HG02642 (cell line): ENCODE data around the gene OR1D5.
"Not testable (repeated sequence)": the region's sequence is repeated elsewhere in the genome, so short reads cannot be mapped to it uniquely, and the experiment has no call there.

Experiments used
- ATAC-seq: cut with Tn5 transposase; IDR thresholded peaks from one replicate; pipeline ENCODE4 v1.9.1; 2021; ENCODE audit warnings: mild to moderate bottlenecking; ENCODE audit not compliant: unreplicated experiment, poor library complexity

OR1D5 gene, protein sequence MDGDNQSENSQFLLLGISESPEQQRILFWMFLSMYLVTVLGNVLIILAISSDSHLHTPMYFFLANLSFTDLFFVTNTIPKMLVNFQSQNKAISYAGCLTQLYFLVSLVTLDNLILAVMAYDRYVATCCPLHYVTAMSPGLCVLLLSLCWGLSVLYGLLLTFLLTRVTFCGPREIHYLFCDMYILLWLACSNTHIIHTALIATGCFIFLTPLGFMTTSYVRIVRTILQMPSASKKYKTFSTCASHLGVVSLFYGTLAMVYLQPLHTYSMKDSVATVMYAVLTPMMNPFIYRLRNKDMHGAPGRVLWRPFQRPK

DNA sequence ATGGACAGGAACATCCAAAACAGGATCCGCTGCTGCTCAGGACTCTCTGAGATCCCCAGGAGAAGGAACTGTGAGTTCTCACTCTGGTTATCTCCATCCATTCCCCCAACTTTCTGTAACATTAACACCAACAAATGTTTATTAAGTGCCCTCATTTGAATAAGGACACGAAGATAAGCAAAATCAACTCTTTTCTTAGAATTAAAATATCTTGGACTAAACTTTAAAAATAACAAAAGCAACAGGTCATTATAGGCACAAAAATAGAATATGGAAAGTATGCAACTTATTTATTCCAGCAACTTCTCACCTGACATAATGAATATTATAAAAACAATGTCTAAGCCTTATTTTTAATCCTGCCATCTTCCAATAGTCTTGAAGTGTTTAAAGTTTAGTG, at the start of gene OR1D5:
OR1D5 (minus strand) TSS at position 101 of the 400 bp plus-strand sequence; CDS start at position 101, 0 bp downstream.
- ATAC-seq: not testable (repeated sequence)

DNA sequence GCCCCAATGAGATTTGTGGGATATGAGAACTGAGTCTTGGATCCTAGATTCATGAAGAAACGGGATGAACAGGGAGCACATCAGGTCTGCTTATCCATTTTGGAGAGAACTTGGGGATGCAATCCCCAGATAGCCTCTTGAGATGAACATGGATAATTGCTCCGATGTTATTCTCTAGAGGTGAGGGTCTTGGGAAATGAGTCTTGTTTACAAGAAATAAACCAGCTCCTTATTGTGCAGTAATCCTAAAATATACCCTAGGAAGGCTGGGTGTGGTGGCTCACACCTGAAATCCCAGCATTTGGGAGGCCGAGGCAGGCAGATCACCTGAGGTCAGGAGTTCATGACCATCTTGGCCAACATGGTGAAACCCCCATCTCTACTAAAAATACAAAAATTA, 40.9 kb upstream of the OR1D5 start, which contains the start of gene OR1D2:
OR1D2 (minus strand) TSS at position 101 of the 400 bp plus-strand sequence. CDS start 11,426 bp downstream, outside the sequence.
- ATAC-seq: no peak

DNA sequence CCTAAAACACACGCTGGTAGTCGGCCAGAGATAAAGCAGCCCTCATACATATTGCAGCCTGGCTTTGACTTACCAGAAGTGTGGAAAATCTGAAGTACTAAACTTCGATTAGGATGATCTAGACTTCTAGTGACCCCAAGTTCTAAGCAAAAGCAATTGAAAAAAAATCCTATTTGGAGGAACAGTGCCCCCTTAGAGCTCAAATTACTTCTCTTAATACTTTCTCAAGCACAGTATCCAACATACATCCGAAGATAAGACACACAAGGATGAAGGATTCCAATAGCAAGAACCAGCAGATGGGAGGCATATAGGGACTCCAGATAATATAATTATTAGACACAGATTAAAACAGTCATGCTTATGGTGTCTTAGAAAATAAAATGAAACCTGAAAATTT, 10.4 kb upstream of the OR1D5 start:
- ATAC-seq: not testable (repeated sequence)

DNA sequence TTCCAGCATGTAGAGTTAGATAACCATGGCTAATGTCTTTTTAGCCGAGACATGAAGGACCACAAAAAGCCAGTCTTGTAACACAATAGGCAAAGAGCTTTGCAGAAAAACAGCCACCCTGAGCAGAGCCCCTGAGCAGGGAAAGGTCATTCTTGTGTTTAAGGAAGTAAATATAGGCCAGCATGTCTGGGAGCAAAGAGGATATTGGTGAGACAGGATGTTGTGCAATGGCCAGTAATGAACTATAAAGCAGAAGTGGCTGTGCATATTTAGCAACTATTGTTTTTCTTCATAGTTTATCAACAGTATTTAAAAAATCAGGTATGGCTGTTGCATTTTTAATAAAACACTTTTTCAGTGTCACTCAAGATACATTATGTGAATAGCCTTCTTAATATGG, 1.8 kb upstream of the OR1D5 start:
- not testable (repeated sequence) for ATAC-seq

DNA sequence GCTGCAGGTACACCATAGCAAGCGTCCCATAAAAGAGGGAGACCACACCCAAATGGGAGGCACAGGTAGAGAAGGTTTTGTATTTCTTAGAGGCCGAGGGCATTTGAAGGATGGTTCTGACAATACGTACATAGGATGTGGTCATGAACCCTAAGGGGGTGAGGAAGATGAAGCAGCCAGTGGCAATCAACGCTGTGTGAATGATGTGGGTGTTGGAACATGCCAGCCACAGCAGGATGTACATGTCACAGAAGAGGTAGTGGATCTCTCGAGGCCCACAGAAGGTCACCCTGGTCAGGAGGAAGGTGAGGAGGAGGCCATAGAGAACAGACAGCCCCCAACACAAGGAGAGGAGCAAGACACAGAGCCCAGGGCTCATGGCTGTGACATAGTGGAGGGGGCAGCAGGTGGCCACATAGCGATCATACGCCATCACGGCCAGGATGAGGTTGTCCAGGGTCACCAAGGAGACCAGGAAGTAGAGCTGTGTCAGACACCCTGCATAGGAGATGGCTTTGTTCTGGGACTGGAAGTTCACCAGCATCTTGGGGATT, 506 bp downstream of the OR1D5 start:
- not testable (repeated sequence) for ATAC-seq

DNA sequence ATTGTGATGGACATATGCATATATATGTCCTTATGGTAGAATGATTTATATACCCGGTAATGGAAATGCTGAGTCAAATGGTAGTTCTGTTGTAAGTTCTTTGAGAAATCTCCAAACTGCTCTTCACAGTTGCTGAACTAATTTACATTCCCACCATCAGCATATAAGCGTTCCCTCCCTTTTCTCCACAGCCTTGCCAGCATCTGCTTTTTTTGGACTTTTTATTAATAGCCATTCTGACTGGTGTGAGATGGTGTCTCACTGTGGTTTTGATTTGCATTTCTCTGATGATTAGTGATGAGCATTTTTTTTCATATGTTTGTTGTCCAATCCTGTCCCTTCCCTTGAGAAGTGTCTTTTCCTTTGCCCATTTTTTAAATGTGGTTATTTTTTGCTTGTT, 8.5 kb downstream of the OR1D5 start:
- ATAC-seq: not testable (repeated sequence)

DNA sequence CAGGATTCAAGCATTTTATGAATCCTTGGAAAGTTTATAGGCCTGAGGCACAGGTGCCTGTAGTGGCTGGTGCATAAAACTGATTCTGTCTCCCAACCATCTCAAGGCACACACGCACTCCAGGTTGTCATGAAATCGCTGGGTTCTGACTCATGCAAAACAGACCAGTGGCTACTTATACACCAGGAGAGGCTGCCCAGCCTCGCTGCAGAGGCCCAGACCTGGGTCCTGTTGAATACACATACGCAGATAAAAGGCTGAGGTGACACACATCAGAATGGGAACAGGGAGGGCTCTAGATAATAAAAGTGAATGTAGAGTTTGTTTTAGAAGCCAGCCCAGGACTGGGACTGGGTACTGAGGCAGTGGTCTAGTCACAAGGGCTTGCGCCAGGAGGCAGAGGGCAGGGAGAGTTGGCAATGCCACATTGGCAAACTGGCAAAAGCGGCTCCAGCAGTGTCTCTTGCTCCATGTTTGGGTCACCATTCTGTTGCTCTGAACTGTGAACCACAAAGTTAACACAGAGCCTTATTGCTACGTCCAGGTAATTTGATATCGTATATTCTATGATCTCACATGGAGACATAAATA, 13.6 kb downstream of the OR1D5 start:
- no peak for ATAC-seq

DNA sequence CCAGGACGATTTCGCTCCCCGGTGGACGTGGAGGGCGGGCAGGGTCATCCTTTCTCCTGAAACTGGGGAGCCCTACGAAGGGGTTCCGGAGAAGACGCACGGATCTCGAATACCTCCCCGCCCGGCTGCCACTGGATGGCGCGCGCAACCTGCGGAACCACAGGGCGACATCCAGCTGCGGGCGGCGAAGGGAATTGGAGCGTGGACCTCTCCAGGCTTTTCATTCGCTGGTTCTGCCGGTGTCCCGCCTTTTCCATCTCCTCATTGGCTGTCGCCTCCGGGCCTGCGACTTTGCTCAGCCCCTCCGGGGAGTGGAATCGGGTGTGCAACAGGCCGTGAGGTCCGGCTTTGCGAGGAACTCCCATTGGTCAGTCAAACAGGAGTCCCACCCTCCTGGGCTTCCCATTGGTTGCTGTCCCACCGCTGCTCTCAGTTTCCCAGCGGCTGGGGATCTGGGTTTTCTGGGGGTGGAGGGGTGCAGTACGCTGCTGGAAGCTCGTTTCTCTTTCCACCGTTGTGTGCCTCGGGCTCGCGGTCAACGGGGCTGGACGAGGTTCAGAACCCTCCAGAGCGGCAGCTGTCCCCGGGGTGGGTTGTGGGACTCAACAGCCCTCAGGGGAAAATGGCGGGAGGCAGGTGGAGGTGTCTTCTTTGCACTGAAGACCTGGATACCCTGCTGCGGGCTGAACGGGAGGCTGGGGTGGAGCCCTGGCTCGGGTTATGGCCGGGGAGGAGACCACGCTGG, 14.5 kb downstream of the OR1D5 start:
- peak; percentile 95 for ATAC-seq

DNA sequence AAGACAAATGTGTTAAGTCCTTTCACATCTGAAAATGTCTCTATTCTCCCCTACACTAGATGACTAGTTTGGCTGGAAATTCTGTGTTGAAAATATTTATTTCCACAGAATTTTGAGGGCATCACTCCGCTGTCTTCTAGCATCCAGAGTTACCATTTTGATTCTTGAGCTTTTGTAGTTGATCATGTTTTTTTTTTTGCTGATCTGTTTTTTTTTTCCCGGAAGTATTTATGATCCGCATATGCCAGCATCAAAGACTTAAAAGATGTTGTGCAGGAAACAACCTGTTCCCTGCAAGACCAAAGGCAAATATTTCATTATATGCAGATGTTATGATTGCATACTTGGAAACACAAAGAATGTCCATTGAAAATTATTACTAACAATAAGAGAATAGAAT, 16.7 kb downstream of the OR1D5 start:
- ATAC-seq: no peak

DNA sequence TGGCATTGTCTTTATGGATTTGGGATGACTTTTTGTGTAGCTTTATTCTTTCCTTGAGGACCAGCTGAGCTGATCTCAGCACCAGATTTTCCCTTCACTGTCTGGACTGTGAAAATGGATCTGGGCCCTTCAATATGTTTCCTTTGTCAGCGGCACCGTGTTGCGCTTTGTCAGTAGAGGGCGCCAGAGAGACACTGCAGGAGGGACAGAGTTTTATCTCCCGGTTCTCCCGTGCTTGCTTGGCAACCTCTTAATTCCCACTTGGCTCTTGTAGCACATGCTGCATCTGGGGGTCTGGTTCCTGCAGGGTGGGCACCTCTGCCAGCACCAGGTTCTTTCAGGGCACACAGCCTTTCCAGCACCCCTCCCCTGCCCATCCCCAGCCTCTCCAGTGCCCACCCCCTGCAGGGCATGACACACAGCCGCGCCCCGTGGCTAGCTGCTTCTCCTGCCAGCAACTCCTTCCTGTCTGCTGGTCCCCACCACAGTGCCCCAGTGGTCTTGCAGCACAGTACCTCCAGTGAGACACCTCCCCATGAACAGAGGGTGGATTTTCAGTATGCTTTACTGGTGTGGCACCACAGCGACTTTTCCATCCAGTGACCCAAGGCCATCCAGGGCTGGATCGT, 19.6 kb downstream of the OR1D5 start:
- ATAC-seq: no peak

DNA sequence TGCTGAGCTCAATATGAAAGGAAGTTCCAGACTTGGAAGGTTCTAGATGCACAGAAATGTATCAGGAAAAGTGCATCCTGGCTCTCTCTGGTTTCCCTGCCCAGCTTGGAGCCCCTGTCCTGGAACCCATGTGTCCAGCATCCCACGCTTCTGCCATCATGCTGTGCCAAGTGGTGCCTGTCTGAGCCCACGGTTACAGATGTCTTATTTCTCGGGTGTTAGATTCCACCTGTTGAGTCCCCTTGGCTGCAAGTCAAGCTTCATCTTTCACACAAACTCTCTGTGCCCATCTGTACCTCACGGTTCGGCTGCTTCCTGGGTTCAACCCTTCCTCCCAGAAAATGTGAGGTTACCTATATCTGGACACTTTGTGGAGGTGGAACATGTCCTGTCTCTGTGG, 22.5 kb downstream of the OR1D5 start:
- no peak for ATAC-seq

DNA sequence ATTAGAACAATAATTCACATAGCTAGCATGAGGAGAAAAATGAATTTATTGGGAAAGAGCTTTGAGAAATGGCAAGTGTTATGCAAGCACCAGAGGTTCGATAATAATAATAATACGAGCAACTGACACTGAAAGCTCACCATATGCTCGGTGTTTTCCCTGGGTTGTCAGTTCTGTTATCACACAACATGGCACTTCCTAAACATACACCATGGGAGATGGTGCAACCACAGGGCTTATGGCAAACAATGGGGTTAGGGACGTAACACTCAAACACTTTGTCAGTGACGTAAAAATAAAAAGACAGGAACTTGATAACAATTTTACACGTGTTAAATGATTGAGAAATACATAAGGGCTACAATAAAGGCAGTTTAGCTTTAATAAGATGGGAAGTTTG, 23.7 kb downstream of the OR1D5 start:
- no peak for ATAC-seq

DNA sequence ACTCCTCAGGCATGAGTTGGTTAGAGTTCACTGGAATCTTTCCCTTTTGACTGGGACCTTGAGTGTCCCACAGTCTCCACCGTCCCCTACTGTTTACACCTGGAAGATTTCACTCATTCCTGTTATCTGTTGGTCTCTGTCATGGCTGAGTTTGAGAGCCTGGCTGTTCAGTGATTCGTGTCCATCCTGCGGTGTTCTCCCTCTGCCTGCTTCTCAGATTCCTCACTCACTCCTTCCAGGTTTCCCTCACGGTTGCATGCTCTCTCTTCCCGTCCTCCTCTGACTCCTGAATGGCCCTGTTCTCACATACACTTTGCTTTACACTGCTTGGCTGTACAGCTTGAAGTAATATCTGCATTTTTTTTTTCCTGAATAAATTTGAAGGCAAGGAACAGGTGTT, 24.5 kb downstream of the OR1D5 start:
- no peak for ATAC-seq

DNA sequence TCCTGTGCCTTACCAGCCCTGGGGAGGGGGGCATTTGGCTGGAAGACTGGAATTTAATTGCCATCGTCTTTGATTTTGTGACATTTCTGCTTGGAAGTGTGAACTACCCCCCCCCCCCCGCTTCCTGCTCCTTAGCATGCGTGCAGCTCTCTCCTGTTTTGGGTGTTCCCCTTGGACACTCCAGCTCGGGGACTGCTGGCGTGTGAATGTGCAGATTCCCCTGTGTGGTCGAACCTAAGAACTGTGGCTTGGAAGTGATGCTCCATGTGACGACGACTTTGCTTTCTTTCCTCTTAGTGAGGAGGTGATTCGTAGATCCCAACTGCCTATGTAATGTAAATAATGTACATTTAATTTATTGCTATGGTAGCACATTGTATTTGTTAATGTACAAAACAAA, 26.1 kb downstream of the OR1D5 start:
- ATAC-seq: no peak

DNA sequence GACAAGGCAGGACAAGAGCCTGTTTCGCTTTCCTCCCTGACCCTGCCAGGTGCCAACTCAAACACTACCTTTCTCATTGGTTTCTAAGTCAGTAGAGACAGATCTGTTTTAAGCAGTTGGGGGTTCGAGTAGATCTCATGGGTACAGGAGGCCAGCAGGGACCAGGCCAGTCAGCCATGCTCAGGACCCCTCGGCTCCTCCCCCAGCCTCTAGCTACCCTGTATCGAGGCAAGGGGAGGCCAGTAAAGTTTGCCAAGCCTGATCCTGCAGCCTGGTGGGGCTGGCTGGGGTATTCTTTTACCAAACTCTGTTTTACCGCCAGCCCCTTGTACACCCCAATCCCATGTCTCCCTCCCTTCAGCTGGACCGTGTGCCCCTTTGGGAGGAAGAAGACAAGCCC, 26.6 kb downstream of the OR1D5 start:
- no peak for ATAC-seq

DNA sequence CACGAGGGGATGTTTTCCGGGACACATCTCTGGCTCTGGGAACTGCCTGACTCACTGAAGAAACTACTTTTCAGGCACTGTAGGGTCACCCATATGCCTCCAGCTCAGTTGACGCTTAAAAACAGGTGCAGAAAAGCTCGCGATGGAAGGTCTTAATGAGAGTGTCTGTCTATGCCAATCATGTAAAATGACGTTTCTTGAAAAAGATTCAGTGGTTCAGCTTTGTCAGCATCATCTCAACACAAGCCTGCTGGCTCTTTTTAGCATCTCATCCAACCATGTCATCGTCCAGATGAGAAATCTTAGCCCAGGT, 27.5 kb downstream of the OR1D5 start:
- no peak for ATAC-seq

DNA sequence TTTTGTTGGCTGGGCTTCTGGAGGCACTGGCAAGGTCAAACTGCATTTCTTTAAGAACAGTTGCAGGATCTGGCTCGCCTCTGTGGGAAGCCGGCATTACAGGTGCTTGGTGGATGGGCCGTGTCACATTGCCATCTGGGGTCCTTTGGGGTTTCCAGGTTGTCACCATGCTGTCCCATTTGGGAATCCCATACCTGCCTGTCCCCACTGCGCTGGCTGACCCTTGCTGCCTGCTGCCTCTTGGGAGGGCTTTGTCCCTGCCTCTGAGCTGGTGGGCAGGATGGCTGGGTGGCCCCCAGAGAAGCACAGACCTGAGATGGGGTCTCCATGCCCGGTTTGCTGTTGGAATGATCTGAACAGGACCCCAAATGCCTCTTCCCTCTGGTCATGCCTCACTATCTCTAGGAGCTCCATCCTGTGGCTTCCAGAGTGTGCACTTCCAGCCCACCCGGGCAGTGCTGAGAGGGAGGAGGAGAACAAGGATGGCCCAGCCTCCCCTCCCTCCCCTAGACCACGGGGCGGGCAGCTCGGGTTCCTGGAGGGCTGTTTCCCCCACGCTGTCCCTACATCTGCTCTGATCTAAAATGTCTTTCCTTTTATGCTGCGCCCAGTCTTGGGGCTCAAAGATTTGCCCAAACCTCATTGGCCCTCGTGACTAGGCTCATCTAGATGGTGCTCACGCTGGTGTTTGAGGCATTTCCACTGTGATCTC, 28.0 kb downstream of the OR1D5 start:
- no peak for ATAC-seq

DNA sequence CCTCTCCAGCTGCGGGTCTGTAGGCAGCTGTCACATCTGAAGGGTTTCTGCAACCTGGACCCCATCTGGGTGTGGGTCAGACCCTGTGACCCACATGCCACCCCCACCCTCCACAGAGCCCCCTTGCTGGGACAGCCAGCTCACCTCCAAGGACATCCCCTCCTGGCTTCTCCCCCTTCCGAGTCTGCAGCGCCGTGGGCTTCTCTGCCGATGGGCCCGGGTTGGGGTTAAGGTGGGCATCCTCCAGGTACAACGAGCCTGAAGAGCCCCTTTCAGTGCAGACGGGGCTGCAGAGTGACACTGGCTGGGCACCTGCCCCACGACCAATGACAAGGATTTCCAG, 28.9 kb downstream of the OR1D5 start:
- ATAC-seq: no peak

DNA sequence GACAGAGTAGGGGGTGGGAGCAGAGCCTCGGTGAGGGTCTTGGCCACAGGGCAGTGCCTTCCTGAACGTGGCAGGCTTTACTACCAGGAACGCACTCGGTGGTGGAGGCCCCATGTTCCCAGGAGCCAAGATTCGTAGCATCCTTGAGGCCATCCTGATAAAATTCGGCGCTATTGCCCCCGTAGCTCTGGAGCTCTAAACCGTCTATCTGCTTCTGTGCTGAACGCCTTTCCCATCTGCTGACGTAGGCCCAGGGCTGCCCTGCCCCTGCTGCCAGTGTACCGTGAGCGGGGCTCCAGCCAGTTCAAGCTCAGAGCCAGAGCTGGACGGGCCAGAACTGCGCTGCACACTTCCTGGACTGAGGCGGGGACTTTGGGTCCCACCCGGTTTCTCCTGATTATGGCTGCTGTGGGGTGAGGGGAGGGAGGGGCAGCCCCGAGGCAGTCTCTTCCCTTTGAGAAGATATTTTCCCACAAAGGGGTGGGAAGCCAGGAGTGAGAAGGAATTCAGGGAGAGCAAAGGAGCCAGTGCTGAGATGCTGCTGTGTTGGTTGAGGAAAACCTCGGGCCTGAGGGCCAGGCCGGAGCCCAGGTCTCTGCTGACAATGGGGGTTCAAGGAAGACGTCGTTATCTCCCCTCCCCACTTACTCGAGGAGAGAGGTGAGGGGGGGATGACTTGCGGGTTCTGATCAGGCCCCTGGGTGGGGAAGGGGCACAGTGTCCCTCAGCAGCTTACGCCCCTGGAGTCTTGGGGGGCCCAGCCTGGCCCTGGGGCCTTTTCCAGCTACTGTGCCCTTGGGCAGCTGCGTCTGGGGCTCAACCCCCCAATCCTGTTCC, 29.4 kb downstream of the OR1D5 start:
- no peak for ATAC-seq
